Effector memory CD8-positive, alpha-beta T cell (primary cell): ENCODE measurements around the gene MSI1.

Source experiments
- ATAC-seq: fragments of 150-1000 bp; cut with Tn5 transposase; replicated peaks from 2 replicates; pipeline ENCODE4 v1.10.0; 2021; ENCODE audit warnings: mild to moderate bottlenecking, moderate library complexity
- DNase-seq, 3 experiments: peaks; one replicate each; pipeline ENCODE4 v3.0.0; 2021
- H3K27ac Mint-ChIP-seq, 2 donors: one replicate each; pipeline ENCODE4 v1.8.0; 2022; ENCODE audit warnings: mild to moderate bottlenecking in 2 of 2, mixed read lengths in 2 of 2, moderate library complexity in 2 of 2
- H3K27me3 Mint-ChIP-seq, 2 donors: one replicate each; pipeline ENCODE4 v1.8.0; 2022; ENCODE audit warnings: mixed read lengths in 2 of 2
- H3K36me3 Mint-ChIP-seq: one replicate; pipeline ENCODE4 v1.8.0; 2022; ENCODE audit warnings: mild to moderate bottlenecking, moderate library complexity, mixed read lengths; ENCODE audit not compliant: insufficient read depth
- H3K4me1 Mint-ChIP-seq, 2 donors: one replicate each; pipeline ENCODE4 v1.8.0; 2022; ENCODE audit warnings: low read depth in 2 of 2, mixed read lengths in 2 of 2
- H3K4me3 Mint-ChIP-seq, 2 donors: one replicate each; pipeline ENCODE4 v1.8.0; 2022; ENCODE audit warnings: mild to moderate bottlenecking in 2 of 2, mixed read lengths in 2 of 2, moderate library complexity in 2 of 2
- H3K9me3 Mint-ChIP-seq, 2 donors: one replicate each; pipeline ENCODE4 v1.8.0; 2022; ENCODE audit warnings: mixed read lengths in 2 of 2

The MSI1 gene

GRCh38 chr12:120317224-120318105 lies 51.5 kb downstream of the MSI1 start:
- peak; percentile 98 for ATAC-seq
- H3K27ac Mint-ChIP-seq = peak overlapping the region; percentile 95 to 99
- peaks cover 12 to 16% of the 10 kb centered on the region in 2 donors for H3K4me1 Mint-ChIP-seq
- H3K4me3 Mint-ChIP-seq = peak overlapping the region; percentile 93 to 98
- peaks cover 14% of the 10 kb centered on the region for H3K36me3 Mint-ChIP-seq
- no peaks in the 10 kb centered on the region for H3K27me3 Mint-ChIP-seq
- DNase-seq = peak; percentile 100
- H3K9me3 Mint-ChIP-seq = no peaks in the 10 kb centered on the region

- Mint-ChIP-seq H3K4me3 (peak overlapping the region; percentile 93 to 98), H3K36me3 (peaks cover 14% of the 10 kb centered on the region), H3K27ac (peak overlapping the region; percentile 95 to 99), H3K4me1 (peaks cover 12 to 16% of the 10 kb centered on the region in 2 donors), H3K9me3 (no peaks in the 10 kb centered on the region), H3K27me3 (no peaks in the 10 kb centered on the region)
- DNase-seq = no peak
- ATAC-seq = no peak
These were observed 52.2 kb downstream of the MSI1 start for GRCh38 chr12:120316798-120317223.

GRCh38 chr12:120314220-120314619 lies 54.7 kb downstream of the MSI1 start:
- Mint-ChIP-seq H3K9me3 (no peaks in the 10 kb centered on the region), H3K4me3 (no peak overlapping the region), H3K4me1 (peaks cover 12 to 16% of the 10 kb centered on the region in 2 donors), H3K36me3 (peaks cover 14% of the 10 kb centered on the region), H3K27me3 (no peaks in the 10 kb centered on the region), H3K27ac (no peak overlapping the region)
- ATAC-seq (no peak), DNase-seq (no peak)

- H3K36me3 Mint-ChIP-seq = peaks cover 10% of the 10 kb centered on the region
- H3K27me3 Mint-ChIP-seq = no peaks in the 10 kb centered on the region
- no peaks in the 10 kb centered on the region for H3K9me3 Mint-ChIP-seq
- DNase-seq (peak; percentile 82 to 89 (median 89)), ATAC-seq (peak; percentile 100)
- peaks cover 5 to 8% of the 10 kb centered on the region in 2 donors for H3K4me1 Mint-ChIP-seq
- H3K27ac Mint-ChIP-seq = peak within 1 kb of the TSS; percentile 74 to 75
- peak within 1 kb of the TSS; percentile 88 to 92 for H3K4me3 Mint-ChIP-seq
These were observed 66.8 kb downstream of the MSI1 start, which contains the start of gene SIRT4 for GRCh38 chr12:120301962-120302815. TSS of gene SIRT4 (plus strand) at chr12:120302321. CDS start at chr12:120303562, 1,241 bp downstream.

GRCh38 chr12:120292661-120293531 lies 76.1 kb downstream of the MSI1 start, which contains the start of gene RNU4-1:
TSS of gene RNU4-1 (minus strand) at chr12:120293237.
- no peak within 1 kb of the TSS for H3K27ac Mint-ChIP-seq
- peak; percentile 43 for ATAC-seq
- no peak within 1 kb of the TSS for H3K4me3 Mint-ChIP-seq
- H3K9me3 Mint-ChIP-seq = no peaks in the 10 kb centered on the region
- H3K4me1 Mint-ChIP-seq = peaks cover 0 to 5% of the 10 kb centered on the region in 2 donors
- DNase-seq = peak; percentile 74 to 84 (median 75)
- H3K27me3 Mint-ChIP-seq = no peaks in the 10 kb centered on the region
- H3K36me3 Mint-ChIP-seq = peaks cover 4% of the 10 kb centered on the region

GRCh38 chr12:120292411-120292660 lies 76.6 kb downstream of the MSI1 start:
- H3K27ac Mint-ChIP-seq = no peak overlapping the region
- H3K27me3 Mint-ChIP-seq = no peaks in the 10 kb centered on the region
- ATAC-seq = peak; percentile 13
- peak in 1 of 3 experiments; percentile 39 for DNase-seq
- H3K36me3 Mint-ChIP-seq = peaks cover 4% of the 10 kb centered on the region
- no peaks in the 10 kb centered on the region for H3K9me3 Mint-ChIP-seq
- peaks cover 0 to 5% of the 10 kb centered on the region in 2 donors for H3K4me1 Mint-ChIP-seq
- no peak overlapping the region for H3K4me3 Mint-ChIP-seq
